Neural cell (in vitro differentiated cells): ENCODE measurements around the gene F3. TPM values are rescaled to one million over a fixed set of nuclear protein-coding genes. Genes with fewer than 3 reads are reported as not detected.

Source experiments
- H2AFZ ChIP-seq: fragments of 200-600, 300-800 bp; sonication (generic), shearing (Covaris generic); 2 replicates; pipeline ENCODE4 v1.6.0; 2014; ENCODE audit warnings: low read depth, mild to moderate bottlenecking, antibody characterized with exemption, low read length, moderate library complexity
- H3F3A ChIP-seq: fragments of 200-600 bp; shearing (Covaris generic); 2 replicates; pipeline ENCODE4 v1.6.1; 2016; ENCODE audit warnings: mild to moderate bottlenecking, moderate library complexity, mixed read lengths, antibody characterized with exemption, low read length; ENCODE audit not compliant: insufficient read depth, poor library complexity, severe bottlenecking
- H3K27ac ChIP-seq: fragments of 200-600, 300-800 bp; sonication (generic), shearing (Covaris generic); 2 replicates; pipeline ENCODE4 v1.5.1; 2014; ENCODE audit warnings: mild to moderate bottlenecking, low read length, moderate library complexity
- H3K27me3 ChIP-seq: fragments of 300-800, 200-600 bp; sonication (generic), shearing (Covaris generic); 2 replicates; pipeline ENCODE4 v1.6.0; 2014; ENCODE audit warnings: mild to moderate bottlenecking, low read depth, low read length, moderate library complexity; ENCODE audit not compliant: insufficient read depth
- H3K36me3 ChIP-seq: fragments of 300-800, 200-600 bp; sonication (generic), shearing (Covaris generic); 2 replicates; pipeline ENCODE4 v1.5.1; 2014; ENCODE audit warnings: mild to moderate bottlenecking, antibody characterized with exemption, low read length, moderate library complexity; ENCODE audit not compliant: insufficient read depth
- H3K4me2 ChIP-seq: fragments of 300-800, 200-600 bp; sonication (generic), shearing (Covaris generic); 2 replicates; pipeline ENCODE4 v1.6.0; 2014; ENCODE audit warnings: mild to moderate bottlenecking, low read length
- H3K4me3 ChIP-seq: fragments of 300-800, 200-600 bp; sonication (generic), shearing (Covaris generic); 2 replicates; pipeline ENCODE4 v1.5.1; 2014; ENCODE audit warnings: mild to moderate bottlenecking, low read length, moderate library complexity
- H3K79me2 ChIP-seq: fragments of 200-600 bp; shearing (Covaris generic); replicated peaks from 2 replicates; pipeline ENCODE4 v1.6.0; 2014; ENCODE audit warnings: mild to moderate bottlenecking, low read length, moderate library complexity; ENCODE audit not compliant: insufficient read depth
- H3K9ac ChIP-seq: fragments of 300-800, 200-600 bp; sonication (generic), shearing (Covaris generic); 2 replicates; pipeline ENCODE4 v1.6.1; 2016; ENCODE audit warnings: mild to moderate bottlenecking, low read length, mixed read lengths
- H3K9me2 ChIP-seq: fragments of 200-600 bp; shearing (Covaris generic); 2 replicates; pipeline ENCODE4 v1.6.1; 2016; ENCODE audit warnings: mild to moderate bottlenecking, low read length, mixed read lengths; ENCODE audit not compliant: insufficient read depth
- H3K9me3 ChIP-seq: fragments of 200-600, 300-800 bp; sonication (generic), shearing (Covaris generic); 2 replicates; pipeline ENCODE4 v1.6.1; 2016; ENCODE audit warnings: mild to moderate bottlenecking, mixed run types, low read length, moderate library complexity, mixed read lengths
- H4K20me1 ChIP-seq: fragments of 200-600 bp; shearing (Covaris generic); 2 replicates; pipeline ENCODE4 v1.6.1; 2016; ENCODE audit warnings: mild to moderate bottlenecking, mixed run types; ENCODE audit not compliant: insufficient read depth
- EP300 ChIP-seq: fragments of 450-650 bp; conservative IDR thresholded peaks from 2 replicates; pipeline ENCODE4 v1.6.1; 2014; ENCODE audit warnings: antibody characterized with exemption, mild to moderate bottlenecking, moderate library complexity; ENCODE audit not compliant: poor library complexity, severe bottlenecking
- EZH2 ChIP-seq: fragments of 200-600, 300-800 bp; shearing (Covaris generic), sonication (generic); IDR thresholded peaks from 2 replicates; pipeline ENCODE4 v1.6.1; 2014; ENCODE audit warnings: antibody characterized with exemption, low read length, borderline replicate concordance, mild to moderate bottlenecking; ENCODE audit not compliant: insufficient read depth, poor library complexity, severe bottlenecking
- MXI1 ChIP-seq: fragments of 450-650 bp; conservative IDR thresholded peaks from 2 replicates; pipeline ENCODE4 v1.6.1; 2014; ENCODE audit warnings: antibody characterized with exemption, mild to moderate bottlenecking; ENCODE audit not compliant: poor library complexity, severe bottlenecking
- POLR2AphosphoS5 ChIP-seq: IDR thresholded peaks from 2 replicates; pipeline ENCODE4 v1.6.1; 2012
- RAD21 ChIP-seq: fragments of 450-650 bp; conservative IDR thresholded peaks from 2 replicates; pipeline ENCODE4 v1.6.1; 2014; ENCODE audit warnings: antibody characterized with exemption, mild to moderate bottlenecking, moderate library complexity
- SMC3 ChIP-seq: fragments of 450-650 bp; conservative IDR thresholded peaks from 2 replicates; pipeline ENCODE4 v1.6.1; 2014; ENCODE audit warnings: antibody characterized with exemption, mild to moderate bottlenecking, moderate library complexity; ENCODE audit not compliant: poor library complexity
- TAF1 ChIP-seq: IDR thresholded peaks from 2 replicates; pipeline ENCODE4 v1.6.1; 2012; ENCODE audit warnings: low read depth
- polyA plus RNA-seq: library from polyadenylated mRNA; depleted of rRNA; stranded (reverse); fragments of >200 nt; gene quantifications from 2 replicates; pipeline ENCODE4 v1.2.3, GENCODE V29; 2014
- TF ChIP-seq, protein P1 (sequence below): fragments of 450-650 bp; IDR thresholded peaks from 2 replicates; pipeline ENCODE4 v1.5.1; 2014; ENCODE audit warnings: antibody characterized with exemption, mild to moderate bottlenecking, moderate library complexity; ENCODE audit not compliant: poor library complexity, severe bottlenecking
- TF ChIP-seq, protein P2 (sequence below): IDR thresholded peaks from 2 replicates; pipeline ENCODE4 v1.6.1; 2012; ENCODE audit warnings: borderline replicate concordance

The F3 gene
- polyA plus RNA-seq, 1 donor from 2014 or later = 0.10 TPM

DNA sequence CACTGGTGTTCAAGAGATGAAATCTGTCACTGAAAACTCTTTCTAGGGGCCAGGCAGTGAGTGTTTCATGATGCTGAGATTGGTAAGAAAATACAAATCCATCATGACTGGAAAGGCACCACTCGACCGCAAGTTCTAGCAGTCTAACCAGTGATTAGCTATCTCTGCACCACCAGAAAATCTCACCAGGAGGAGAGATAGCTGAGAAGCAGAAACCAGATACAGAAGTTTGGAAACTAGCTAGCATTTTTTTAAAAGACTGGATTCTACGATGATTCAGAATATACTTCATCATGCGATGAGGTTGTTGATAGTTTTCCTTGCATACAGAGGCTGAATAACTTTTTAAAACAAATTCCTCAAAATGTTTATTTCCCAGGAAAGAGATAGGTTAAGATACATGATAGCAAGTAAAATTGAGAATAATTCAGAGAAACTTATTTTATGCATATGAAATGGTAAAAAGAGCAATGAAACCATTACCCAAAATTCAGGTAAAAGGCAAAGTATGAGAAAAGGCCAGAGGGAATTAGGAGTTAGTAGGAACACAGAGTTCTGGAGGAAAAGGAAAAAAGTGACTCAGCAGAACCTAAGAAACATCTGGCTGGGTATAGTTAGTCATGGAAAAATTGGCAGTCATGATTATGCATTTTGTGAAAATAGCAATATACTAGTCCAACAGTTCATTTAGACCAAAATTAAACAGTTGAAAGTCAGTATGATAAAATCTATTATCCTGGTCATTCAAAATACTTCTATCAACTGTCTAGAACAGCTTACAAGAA is 3.3 kb upstream of the F3 start:
- Histone ChIP-seq H3K27ac (no peak overlapping the region), H3F3A (no peaks in the 10 kb centered on the region), H3K27me3 (peaks cover 35% of the 10 kb centered on the region), H2AFZ (no peak overlapping the region), H3K36me3 (no peaks in the 10 kb centered on the region), H3K4me2 (no peak overlapping the region), H3K9me3 (no peaks in the 10 kb centered on the region), H3K79me2 (no peaks in the 10 kb centered on the region), H3K4me3 (no peak overlapping the region), H3K9me2 (no peaks in the 10 kb centered on the region), H4K20me1 (no peaks in the 10 kb centered on the region), H3K9ac (no peak overlapping the region)
- TF ChIP-seq EZH2 (no peak), EP300 (no peak), RAD21 (no peak), MXI1 (no peak)
- TF ChIP-seq, protein P1, sequence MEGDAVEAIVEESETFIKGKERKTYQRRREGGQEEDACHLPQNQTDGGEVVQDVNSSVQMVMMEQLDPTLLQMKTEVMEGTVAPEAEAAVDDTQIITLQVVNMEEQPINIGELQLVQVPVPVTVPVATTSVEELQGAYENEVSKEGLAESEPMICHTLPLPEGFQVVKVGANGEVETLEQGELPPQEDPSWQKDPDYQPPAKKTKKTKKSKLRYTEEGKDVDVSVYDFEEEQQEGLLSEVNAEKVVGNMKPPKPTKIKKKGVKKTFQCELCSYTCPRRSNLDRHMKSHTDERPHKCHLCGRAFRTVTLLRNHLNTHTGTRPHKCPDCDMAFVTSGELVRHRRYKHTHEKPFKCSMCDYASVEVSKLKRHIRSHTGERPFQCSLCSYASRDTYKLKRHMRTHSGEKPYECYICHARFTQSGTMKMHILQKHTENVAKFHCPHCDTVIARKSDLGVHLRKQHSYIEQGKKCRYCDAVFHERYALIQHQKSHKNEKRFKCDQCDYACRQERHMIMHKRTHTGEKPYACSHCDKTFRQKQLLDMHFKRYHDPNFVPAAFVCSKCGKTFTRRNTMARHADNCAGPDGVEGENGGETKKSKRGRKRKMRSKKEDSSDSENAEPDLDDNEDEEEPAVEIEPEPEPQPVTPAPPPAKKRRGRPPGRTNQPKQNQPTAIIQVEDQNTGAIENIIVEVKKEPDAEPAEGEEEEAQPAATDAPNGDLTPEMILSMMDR = no peak
- TF ChIP-seq, protein P2, sequence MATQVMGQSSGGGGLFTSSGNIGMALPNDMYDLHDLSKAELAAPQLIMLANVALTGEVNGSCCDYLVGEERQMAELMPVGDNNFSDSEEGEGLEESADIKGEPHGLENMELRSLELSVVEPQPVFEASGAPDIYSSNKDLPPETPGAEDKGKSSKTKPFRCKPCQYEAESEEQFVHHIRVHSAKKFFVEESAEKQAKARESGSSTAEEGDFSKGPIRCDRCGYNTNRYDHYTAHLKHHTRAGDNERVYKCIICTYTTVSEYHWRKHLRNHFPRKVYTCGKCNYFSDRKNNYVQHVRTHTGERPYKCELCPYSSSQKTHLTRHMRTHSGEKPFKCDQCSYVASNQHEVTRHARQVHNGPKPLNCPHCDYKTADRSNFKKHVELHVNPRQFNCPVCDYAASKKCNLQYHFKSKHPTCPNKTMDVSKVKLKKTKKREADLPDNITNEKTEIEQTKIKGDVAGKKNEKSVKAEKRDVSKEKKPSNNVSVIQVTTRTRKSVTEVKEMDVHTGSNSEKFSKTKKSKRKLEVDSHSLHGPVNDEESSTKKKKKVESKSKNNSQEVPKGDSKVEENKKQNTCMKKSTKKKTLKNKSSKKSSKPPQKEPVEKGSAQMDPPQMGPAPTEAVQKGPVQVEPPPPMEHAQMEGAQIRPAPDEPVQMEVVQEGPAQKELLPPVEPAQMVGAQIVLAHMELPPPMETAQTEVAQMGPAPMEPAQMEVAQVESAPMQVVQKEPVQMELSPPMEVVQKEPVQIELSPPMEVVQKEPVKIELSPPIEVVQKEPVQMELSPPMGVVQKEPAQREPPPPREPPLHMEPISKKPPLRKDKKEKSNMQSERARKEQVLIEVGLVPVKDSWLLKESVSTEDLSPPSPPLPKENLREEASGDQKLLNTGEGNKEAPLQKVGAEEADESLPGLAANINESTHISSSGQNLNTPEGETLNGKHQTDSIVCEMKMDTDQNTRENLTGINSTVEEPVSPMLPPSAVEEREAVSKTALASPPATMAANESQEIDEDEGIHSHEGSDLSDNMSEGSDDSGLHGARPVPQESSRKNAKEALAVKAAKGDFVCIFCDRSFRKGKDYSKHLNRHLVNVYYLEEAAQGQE = no peak

DNA sequence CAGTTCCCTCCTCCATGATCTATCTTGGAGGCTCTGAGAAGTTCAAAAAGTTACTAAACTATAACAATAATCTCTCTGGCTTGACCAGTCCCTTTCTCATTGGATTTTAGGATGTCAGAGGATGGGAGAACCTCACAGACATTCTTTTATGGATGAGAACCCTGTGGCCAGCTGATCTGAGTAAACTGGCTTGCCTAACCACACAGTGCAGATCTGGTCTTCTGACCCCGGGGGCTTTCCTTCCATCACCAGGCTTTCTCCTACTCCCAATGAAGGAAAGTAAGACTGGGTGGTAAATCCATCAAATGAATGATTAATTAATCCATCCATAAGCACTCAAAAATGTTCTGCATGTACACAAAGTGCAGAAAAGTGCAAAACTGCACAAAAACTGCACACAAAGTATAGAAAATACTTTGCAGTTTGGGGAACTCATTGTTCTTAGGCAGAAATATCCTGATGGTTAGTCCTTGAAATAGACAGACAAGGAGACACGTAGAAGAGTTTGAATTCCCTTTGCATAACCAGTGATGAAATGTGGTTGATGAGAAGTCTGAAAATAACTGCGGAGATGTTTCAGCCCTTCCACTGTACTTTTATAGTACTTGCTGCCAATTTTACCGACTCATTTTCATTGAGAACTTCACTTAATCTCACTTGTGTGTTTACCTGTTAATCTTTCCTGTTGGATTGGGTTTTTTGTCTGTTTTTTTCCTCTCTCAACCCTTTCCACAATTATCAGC is 2.5 kb upstream of the F3 start:
- H2AFZ ChIP-seq = no peak overlapping the region
- no peak overlapping the region for H3K4me2 ChIP-seq
- H3K79me2 ChIP-seq = no peaks in the 10 kb centered on the region
- H4K20me1 ChIP-seq = no peaks in the 10 kb centered on the region
- H3K36me3 ChIP-seq = no peaks in the 10 kb centered on the region
- H3K9me3 ChIP-seq = no peaks in the 10 kb centered on the region
- no peak overlapping the region for H3K27ac ChIP-seq
- no peak for TF ChIP-seq MXI1
- no peak for TF ChIP-seq TAF1
- no peak for TF ChIP-seq RAD21
- TF ChIP-seq, protein P2 = no peak
- TF ChIP-seq EZH2 = no peak
- no peak for TF ChIP-seq POLR2AphosphoS5
- no peak for TF ChIP-seq EP300
- TF ChIP-seq SMC3 = no peak
- TF ChIP-seq, protein P1 = no peak
- H3K27me3 ChIP-seq = peaks cover 35% of the 10 kb centered on the region
- no peak overlapping the region for H3K9ac ChIP-seq
- no peaks in the 10 kb centered on the region for H3F3A ChIP-seq
- no peak overlapping the region for H3K4me3 ChIP-seq
- no peaks in the 10 kb centered on the region for H3K9me2 ChIP-seq
